Central memory CD4-positive, alpha-beta T cell (primary cell): ENCODE data around the gene NCAPH2.
"Not testable (repeated sequence)": the region's sequence is repeated elsewhere in the genome, so short reads cannot be mapped to it uniquely, and the experiment has no call there.

Source experiments
- DNase-seq: peaks from one replicate; pipeline ENCODE4 v3.0.0; 2022

The NCAPH2 gene

GRCh38 chr22:50531546-50531961 lies 23.5 kb downstream of the NCAPH2 start:
- peak; percentile 50 for DNase-seq

DNA sequence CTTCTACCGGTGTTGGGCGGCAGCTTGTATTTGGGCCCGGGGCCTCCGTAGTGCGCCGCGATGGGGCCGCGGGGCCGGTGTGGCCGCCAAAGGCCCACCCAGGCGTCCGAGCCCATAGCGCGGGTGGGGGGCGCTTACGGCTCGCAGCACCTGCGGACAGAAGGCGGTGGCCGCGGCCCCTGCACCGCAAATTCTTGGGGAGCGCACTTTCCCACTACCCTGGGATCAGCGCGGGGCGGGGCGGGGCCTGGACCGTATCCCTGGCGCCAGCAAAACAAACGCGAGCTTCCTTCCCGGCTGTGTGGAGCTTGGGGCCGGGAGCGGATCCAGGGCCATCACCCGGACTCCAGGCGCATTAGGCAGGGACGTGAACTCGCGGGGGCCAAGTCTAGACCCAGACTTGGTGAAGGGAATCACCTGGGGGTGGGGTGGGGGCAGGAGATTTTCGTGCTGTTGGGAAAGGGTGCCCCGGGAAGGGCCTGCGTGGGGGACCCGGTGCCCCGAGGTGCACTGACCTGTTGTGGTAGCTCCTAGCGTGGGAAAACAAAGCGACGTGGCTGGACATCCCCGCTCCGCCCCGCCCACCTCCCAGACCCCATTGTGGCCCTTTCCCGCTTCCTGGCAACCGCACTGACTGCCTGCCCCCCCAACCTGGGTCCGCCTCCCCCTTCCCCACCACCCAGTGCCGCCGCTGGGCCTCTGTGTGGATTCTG lies 24.1 kb downstream of the NCAPH2 start:
- DNase-seq: no peak

- DNase-seq: no peak
These were observed 25.1 kb downstream of the NCAPH2 start for GRCh38 chr22:50532824-50533796.

- not testable (repeated sequence) for DNase-seq
These were observed 26.1 kb downstream of the NCAPH2 start for GRCh38 chr22:50533856-50534711.

GRCh38 chr22:50535113-50535512 lies 27.1 kb downstream of the NCAPH2 start:
- DNase-seq: no peak

DNA sequence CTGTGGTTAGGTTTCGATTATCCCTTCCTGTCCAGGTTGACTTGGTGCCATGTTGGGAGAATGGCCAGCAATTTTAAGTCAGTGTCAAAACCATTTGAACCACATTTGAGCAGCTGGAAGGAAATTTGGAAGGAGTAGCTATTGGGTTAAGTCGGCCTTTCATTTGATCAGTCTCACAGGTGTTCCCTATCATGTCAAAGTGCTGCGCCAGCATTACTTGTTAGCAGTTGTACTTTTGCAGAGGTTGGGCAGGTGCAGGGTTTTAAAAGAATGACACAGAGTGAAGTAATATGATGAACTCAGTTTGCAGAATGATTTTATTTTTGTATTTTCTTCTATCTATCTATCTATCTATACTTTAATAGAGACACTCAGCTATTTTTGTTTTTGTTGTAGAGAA lies 28.2 kb downstream of the NCAPH2 start:
- no peak for DNase-seq

- DNase-seq: no peak
These were observed 29.7 kb downstream of the NCAPH2 start for GRCh38 chr22:50537765-50538164.

DNA sequence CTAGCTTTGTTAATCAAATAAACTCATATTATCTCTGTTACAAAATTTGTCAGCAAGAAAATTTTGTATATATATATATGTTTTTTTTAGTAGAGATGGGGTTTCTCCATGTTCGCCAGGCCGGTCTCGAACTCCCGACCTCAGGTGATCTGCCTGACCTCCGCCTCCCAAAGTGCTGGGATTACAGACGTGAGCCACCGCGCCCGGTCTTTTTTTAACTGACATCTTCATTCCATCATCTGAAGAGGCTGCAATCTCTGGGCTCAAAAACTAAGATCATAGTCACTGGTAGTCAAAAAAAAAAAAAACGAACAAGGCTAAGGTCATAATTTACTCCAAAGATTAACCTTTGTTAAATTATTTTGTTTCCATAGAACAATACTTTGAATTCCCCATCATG lies 32.4 kb downstream of the NCAPH2 start:
- no peak for DNase-seq

- DNase-seq: not testable (repeated sequence)
These were observed 33.6 kb downstream of the NCAPH2 start for GRCh38 chr22:50541667-50542026.

DNA sequence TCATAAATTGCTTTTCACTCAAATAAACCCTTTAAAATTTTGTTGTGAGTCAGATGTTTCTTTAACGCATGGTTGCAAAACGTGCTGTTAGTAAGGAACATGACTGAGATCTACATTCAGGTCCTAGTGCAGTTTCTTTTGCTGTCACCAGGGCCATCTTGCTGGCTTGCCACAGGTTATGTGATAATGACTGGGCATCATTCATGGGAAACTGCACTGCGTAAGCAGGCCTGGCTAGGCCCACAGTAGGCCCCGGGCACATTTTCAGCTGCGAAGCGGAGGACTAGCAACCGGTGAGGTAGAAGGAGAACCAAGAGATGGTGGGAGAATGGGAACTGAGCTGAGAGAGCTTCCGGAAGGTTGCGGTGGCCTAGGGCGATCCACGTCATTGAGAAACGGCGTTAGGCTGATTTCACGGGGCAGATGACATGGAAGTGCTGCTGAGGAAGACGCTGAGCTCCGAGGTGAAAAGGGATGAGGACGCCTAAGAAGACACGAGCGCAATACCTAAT lies 34.4 kb downstream of the NCAPH2 start:
- no peak for DNase-seq

GRCh38 chr22:50544078-50544745 lies 36.2 kb downstream of the NCAPH2 start:
- DNase-seq: peak; percentile 72

DNA sequence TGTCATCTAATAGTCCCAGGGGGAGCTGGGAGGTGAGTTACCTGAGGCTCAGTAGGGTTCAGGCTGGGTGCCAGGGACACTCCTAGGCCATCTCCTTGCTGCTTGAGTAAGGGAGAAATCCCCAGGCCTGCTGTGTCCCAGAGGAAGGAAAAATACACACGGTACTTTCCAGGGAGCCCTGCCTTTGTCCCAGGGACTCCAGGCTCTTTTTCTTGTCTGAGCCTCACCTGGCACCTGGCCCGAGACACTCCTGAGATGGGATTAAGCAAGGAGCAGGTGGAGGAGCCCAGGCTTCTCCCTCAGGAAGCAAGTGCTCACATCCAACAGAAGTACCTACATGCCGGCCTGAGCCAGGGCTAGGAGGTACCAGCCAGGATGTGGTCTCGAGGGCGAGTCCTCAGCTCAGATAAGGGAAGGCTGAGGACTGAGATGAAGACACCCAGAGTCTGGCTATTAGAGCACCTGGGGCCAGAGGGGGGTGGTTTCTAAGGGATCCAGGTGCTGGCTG lies 36.8 kb downstream of the NCAPH2 start:
- DNase-seq: no peak

GRCh38 chr22:50545522-50546325 lies 37.7 kb downstream of the NCAPH2 start, which contains the start of gene KLHDC7B:
KLHDC7B (plus strand) TSS chr22:50545899; CDS start chr22:50546244, 345 bp downstream.
- DNase-seq: no peak

- no peak for DNase-seq
These were observed 38.6 kb downstream of the NCAPH2 start for GRCh38 chr22:50546326-50547262.

- DNase-seq: no peak
These were observed 39.4 kb downstream of the NCAPH2 start for GRCh38 chr22:50547263-50547985.

DNA sequence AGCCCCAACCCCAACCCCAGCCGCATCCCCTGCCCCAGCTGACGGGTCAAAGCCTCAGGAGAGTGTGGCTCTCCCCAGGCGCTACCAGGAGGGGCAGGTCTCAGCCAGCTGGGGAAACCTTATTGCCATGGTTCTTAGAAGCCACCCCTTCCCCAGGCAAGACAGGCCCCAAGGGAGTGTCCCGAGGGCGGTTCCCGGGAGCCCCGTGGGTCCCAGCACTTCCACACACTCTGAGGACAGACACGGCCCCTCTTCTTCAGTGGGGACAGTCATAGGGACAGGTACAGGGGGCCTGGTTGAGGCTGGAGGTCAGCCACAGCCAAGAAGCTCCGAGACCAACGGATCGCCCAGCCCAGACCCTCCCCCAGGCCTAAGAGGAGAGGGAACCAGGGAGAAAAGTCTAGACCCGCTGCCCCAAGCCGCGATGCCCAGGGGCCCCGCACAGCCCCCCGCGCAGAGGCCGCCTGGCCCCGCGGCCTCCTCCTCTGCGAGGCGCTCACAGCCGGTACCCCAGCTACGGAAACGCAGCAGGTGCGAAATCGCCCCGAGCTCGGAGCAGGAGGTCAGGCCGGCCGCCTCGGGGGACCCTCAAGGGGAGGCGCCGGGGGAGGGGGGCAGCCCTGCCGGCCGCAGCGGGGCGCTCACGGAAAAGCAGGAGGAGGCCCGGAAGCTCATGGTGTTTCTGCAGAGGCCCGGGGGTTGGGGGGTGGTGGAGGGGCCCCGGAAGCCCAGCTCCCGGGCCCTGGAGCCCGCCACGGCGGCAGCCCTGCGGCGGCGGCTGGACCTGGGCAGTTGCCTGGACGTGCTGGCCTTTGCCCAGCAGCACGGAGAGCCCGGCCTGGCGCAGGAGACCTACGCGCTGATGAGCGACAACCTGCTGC lies 40.3 kb downstream of the NCAPH2 start:
- DNase-seq: peak; percentile 63

DNA sequence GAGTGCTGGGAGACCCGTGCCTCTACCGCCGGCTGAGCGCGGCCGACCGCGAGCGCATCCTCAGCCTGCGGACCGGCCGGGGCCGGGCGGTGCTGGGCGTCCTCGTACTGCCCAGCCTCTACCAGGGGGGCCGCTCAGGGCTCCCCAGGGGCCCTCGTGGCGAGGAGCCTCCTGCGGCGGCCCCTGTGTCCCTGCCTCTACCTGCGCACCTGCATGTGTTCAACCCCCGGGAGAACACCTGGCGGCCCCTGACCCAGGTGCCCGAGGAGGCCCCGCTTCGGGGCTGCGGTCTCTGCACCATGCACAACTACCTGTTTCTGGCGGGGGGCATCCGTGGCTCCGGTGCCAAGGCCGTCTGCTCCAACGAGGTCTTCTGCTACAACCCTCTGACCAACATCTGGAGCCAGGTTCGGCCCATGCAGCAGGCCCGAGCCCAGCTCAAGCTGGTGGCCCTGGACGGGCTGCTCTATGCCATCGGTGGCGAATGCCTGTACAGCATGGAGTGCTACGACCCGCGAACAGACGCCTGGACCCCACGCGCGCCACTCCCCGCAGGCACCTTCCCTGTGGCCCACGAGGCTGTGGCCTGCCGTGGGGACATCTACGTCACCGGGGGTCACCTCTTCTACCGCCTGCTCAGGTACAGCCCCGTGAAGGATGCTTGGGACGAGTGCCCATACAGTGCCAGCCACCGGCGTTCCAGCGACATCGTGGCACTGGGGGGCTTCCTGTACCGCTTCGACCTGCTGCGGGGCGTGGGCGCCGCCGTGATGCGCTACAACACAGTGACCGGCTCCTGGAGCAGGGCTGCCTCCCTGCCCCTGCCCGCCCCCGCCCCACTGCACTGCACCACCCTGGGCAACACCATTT lies 41.1 kb downstream of the NCAPH2 start:
- DNase-seq: no peak
